DMS79 treated with DMSO at 0.1 percent for 48 hours (cell line): ENCODE data around the gene TAS2R42.

Source experiments
- DNase-seq: peaks from one replicate; lab custom pipeline; 2025; lab: John Stamatoyannopoulos, UW

The TAS2R42 gene

GRCh38 chr12:11186837-11187236, at the start of gene TAS2R42:
TAS2R42 (minus strand) TSS chr12:11186937; CDS start chr12:11186937, 0 bp downstream.
- DNase-seq, result no peak

GRCh38 chr12:11233532-11233931, 46.8 kb upstream of the TAS2R42 start:
- no peak for DNase-seq

GRCh38 chr12:11228296-11228879, 41.7 kb upstream of the TAS2R42 start:
- no peak for DNase-seq

- no peak for DNase-seq
These were observed 40.6 kb upstream of the TAS2R42 start for GRCh38 chr12:11227373-11227772.

GRCh38 chr12:11209113-11209512, 22.4 kb upstream of the TAS2R42 start:
- DNase-seq, result no peak

- no peak for DNase-seq
These were observed 17.4 kb upstream of the TAS2R42 start for GRCh38 chr12:11204173-11204572.

GRCh38 chr12:11202811-11203210, 16.1 kb upstream of the TAS2R42 start:
- DNase-seq, result no peak

- no peak for DNase-seq
These were observed 3.7 kb downstream of the TAS2R42 start for GRCh38 chr12:11183011-11183410.

- DNase-seq, result no peak
These were observed 4.2 kb downstream of the TAS2R42 start for GRCh38 chr12:11182529-11182928.

- DNase-seq, result no peak
These were observed 8.5 kb downstream of the TAS2R42 start for GRCh38 chr12:11178250-11178649.

- DNase-seq, result peak; percentile 65
These were observed 12.7 kb downstream of the TAS2R42 start for GRCh38 chr12:11174022-11174421.

- peak; percentile 67 for DNase-seq
These were observed 14.6 kb downstream of the TAS2R42 start for GRCh38 chr12:11171969-11172675.

- DNase-seq, result peak; percentile 88
These were observed 15.4 kb downstream of the TAS2R42 start, which contains the start of gene SMIM10L1 for GRCh38 chr12:11171145-11171968. SMIM10L1 (plus strand) TSS chr12:11171194; CDS start chr12:11171357, 163 bp downstream.

GRCh38 chr12:11170810-11171144, 16.0 kb downstream of the TAS2R42 start:
- no peak for DNase-seq

- no peak for DNase-seq
These were observed 20.4 kb downstream of the TAS2R42 start for GRCh38 chr12:11166300-11166699.

- no peak for DNase-seq
These were observed 22.4 kb downstream of the TAS2R42 start for GRCh38 chr12:11164384-11164783.

- no peak for DNase-seq
These were observed 24.2 kb downstream of the TAS2R42 start for GRCh38 chr12:11162502-11162901.

GRCh38 chr12:11158885-11159444, 27.8 kb downstream of the TAS2R42 start:
- DNase-seq, result peak; percentile 84

GRCh38 chr12:11154400-11154925, 32.3 kb downstream of the TAS2R42 start:
- DNase-seq, result no peak

GRCh38 chr12:11152725-11153124, 34.0 kb downstream of the TAS2R42 start:
- DNase-seq, result no peak

- DNase-seq, result no peak
These were observed 35.9 kb downstream of the TAS2R42 start for GRCh38 chr12:11150832-11151231.

GRCh38 chr12:11147420-11147819, 39.3 kb downstream of the TAS2R42 start:
- DNase-seq, result no peak
